SH-SY5Y (cell line): ENCODE data around the gene SPON2.

Source experiments
- GATA2 ChIP-seq: IDR thresholded peaks from 2 replicates; pipeline ENCODE4 v1.6.1; 2011; ENCODE audit warnings: mild to moderate bottlenecking, low read depth, low read length
- GATA3 ChIP-seq: IDR thresholded peaks from 2 replicates; pipeline ENCODE4 v1.6.1; 2011; ENCODE audit warnings: low read depth, mild to moderate bottlenecking, low read length, moderate library complexity

Gene SPON2

DNA sequence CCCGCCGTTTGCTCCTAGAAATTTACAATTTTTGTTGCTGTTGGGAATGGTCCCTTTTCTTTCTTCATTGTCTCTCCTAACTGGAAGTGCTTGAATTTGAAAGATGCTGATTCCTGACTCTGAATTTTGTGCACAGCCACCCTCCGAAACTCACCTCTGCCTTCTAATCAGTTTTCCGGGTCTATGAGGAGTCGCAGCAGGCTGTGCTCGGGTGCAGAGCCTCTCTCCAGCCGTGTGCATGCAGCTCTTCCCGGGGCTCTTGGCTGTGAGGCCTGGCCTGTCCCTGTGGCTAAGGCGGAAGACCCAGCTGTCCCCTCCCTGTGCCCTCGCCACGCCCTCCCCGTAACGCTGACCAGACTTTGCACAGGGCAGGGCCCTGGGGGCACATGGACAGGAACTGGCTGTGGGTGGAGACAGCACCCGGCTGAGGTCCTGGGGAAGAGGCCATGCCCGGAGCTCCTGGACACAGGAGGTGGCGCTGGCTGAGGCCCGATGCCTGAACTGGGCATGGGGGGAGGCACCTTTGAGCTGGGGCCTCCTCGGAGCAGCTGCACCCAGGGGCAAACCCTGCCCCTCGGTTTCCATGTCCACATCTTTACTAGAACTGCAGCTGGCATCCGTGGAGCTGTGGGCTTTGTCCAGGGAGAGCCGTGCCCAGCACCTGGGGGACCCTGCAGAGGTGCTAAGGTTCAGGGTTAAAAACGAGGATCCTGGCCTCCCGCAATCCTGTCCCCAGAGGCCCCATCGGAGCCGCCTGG, 32.6 kb upstream of the SPON2 start:
- TF ChIP-seq GATA3: no peak
- no peak for TF ChIP-seq GATA2

DNA sequence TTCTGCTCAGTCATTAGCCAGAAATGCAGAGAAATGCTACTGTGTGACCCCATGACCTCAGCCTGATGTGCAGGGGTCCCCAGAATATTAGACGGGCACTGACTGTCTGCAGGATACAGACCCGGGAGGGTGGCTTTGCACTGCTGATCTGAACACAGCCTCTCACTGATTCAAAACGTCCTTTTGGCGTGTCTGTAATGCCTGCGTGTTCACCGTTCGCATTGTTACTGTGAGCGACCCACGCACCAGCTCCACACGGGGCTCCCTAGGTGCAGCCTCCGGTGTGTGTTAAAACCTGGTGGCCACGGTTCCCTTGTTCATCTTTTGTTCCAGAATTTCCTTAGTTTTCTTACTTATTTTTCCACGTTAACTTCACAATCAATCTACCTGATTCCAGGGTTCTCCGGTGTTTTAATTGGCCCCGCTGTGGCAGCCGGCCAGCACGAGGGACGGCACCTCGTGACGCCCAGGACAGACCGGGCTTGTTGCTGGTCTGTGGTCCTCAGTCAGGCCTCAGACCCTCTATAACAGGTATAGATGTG, 32.0 kb upstream of the SPON2 start:
- TF ChIP-seq GATA3 (no peak), GATA2 (no peak)

DNA sequence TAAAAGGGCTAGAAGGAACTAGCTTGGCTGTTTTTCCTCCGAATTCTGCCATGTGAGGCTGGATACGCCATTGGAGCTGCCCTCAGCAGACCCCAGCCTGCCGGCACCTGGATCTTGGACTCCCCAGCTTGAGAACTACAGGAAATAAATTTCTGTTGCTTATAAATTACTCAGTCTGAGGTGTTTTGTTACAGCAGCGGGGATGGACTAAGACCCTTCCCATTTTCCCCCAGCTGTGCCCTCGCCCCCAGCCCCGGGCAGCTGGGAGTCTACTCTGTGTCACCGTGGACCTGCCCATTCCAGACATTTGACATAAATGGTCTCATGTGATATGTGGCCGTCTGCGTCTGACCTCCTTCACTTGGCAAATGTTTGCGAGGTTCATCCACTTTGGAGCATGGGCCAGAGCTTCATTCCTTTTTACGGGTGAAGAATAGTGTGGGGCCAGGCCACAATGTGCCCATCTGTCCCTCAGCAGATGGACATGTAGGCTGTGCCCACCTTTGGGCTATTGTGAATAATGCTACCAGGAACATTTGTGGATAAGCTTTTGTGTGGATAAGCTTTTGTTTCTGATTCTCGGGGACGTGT, 30.7 kb upstream of the SPON2 start:
- TF ChIP-seq GATA3 (no peak), GATA2 (no peak)

DNA sequence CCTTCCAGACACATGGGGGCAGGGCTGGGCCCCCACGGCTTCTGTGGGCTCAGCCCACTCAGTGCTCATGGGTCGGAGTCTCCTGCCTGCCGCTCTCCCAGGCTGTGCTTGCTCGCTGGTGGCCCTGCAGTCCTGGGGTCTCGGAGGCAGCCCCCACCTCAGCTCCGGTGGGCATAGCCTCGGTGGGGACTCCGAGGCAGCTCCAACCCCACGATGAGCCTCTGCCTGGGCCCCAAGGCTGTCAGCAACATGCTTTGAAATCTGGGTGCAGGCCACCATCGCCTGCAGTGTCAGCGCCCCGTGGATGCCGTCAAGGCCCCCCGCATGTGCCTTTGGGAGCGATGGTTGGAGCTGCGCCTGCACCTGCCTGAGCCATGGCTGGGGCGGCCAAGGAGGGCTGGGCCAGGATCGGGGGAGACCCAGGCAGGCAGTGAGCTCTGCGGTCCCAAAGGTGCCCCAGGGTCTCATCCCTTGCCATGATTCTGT, 30.2 kb upstream of the SPON2 start:
- TF ChIP-seq GATA2 (no peak), GATA3 (no peak)

DNA sequence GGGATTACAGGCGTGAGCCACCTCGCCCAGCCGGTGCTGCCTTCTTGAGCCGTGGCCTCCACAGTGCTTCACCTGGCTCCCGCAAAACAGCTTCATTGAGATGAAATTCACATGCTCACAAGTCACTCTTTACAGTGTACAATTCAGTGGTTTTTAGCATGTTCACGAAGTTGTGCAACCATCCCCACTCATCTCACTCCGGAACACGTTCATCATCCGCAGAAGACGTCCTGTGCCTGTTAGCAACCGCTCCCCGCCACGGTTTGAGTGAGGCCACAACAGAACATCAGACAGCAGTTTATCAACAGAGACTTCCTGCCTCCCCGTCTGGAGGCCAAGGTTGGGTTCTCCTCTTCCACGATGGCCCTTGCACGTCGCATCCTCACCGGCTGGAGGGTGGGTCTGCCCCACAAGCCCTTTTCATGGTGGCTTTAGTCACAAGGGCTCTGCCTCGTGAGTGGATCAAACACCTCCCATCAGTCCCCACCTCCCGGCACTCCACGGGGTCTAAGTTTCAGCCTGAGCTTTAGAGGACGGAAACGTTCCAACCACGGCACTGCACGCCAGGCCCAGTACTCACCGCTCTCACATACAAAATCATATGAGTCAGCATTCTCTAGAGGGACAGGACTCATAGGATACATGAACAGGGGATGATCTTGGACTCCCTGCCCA, 29.6 kb upstream of the SPON2 start:
- no peak for TF ChIP-seq GATA2
- no peak for TF ChIP-seq GATA3

DNA sequence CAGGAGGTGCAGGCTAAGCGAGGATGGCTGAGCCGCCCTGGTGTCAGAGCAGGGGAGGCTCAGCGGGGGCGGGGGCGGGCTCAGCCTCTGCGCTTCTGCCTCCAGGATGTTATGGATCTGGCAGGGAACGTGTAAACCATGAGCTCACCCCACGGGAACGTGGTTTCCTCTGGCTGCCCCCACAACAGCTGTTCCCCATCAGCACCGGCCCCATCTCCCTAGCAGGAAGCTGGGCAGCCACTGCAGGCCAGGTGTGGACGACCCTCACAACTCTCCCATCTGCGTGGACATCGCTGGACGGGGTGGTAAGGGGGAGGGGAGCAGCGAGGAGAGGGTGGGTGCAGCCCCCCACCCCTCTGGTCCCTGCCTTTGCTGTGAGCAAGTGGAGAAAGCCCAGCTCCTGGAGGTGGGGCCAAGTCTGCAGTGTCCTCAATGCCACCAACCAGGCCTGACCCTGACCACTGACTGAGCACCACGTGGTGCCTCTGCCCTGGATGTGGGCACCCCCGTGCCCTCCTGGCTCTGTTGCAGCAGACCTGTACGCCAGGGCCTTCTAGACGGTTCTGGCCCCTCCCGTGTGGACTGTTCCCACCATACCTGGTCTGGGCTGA, 28.1 kb upstream of the SPON2 start:
- no peak for TF ChIP-seq GATA3
- no peak for TF ChIP-seq GATA2

DNA sequence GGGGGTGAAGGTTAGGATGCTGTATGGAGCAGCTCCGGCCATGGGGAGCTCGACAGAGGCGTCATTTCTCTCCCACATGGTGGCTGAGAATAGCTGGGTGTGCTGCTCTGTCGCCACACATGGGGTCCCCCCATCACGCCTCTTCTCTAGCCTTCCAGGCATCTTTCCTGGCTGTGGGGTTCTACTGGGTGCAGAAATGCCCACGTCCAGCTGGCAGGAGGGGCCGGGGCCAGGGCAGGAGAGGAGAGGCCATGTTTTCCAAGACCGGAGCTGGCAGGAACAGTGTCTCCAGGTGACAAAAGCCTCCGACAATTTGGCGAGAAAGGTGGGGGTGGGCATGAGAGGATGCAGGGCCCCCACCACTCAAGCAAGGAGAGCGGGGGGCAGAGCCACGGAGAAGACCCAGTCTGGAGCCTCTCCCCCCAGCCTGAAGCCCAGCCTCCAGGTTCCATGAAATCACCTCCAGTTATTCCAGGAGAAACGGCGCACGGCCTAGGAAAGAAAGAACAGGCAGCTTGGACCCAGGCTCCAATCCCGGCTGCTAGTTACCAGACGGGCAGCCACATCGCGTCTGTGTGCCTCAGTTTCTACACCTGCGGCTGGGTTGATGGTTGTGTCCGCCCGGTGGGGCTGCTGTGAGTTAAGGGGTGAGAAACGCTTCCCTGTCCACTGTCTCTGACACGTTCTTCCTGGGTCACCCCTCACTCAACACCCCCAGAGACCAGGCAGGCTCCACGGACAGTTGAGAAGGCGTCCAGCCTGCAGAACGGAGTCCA, 27.4 kb upstream of the SPON2 start:
- TF ChIP-seq GATA3: no peak
- TF ChIP-seq GATA2: no peak

DNA sequence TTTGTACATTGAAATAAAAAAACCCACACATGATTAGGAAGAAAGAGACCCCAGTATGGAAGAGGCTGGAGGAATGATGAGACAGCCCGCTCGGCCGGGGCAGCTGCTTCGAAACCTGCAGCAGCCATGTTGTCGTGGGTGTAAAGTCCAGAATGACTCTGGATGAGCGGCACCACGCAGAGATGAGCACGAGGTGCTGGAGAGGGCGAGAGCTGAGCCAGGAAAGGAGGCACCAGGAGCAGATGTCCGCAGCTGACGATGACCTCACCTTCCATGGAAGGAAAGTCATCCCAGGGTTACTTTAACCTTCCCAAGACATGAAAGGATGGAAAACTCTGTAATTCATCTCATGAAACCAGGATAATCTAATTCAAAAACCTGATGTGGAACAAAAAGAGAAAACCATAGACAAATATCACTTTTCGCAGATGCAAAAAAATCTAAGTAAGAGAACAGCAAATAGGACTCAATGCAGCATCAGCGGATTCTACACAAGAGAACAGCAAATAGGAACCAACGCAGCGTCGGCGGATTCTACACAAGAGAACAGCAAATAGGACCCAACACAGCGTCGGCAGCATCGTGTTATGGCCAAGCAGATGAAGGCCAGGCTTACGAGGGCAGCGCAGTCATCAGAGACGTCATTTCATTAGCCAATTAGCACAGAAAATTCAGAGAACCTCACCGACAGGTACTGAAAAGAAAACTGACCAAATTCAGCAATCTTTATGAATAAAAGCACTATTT, 25.9 kb upstream of the SPON2 start:
- no peak for TF ChIP-seq GATA2

DNA sequence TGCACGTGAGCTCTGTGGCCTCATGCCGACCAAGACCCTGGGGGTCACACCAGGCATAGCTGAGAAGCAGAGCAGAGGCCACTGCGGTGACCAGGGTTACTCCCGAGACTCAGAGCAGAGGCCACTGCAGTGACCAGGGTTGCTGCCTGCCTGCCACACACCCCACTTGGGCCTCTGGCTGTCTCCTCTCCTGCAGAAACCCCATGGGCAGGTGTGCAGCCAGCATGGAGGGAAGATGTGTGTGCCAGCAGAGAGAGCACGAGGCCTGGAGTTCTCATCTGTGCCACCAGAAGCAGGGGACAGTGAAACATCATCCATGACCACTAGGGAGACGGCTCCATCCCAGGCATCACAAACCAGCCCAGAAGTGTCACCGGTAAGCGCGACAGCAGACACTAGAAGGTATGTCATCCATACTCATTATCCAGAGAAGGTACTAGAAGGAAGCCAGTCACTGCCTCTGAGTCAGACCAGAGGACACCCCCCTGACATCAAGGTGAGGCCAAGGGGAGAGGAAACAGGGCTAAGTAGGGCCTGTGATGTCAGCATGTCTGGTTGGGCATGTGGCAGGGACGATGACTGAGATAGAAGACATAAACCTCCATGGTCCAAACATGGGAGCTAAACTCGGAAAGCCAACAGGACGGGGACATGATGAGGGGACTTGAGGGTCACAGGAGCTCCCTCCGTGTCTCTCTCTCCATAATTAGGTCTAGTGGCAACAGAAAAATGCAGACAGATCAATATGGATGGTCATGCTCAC, 24.2 kb upstream of the SPON2 start:
- TF ChIP-seq GATA2 (no peak), GATA3 (no peak)

DNA sequence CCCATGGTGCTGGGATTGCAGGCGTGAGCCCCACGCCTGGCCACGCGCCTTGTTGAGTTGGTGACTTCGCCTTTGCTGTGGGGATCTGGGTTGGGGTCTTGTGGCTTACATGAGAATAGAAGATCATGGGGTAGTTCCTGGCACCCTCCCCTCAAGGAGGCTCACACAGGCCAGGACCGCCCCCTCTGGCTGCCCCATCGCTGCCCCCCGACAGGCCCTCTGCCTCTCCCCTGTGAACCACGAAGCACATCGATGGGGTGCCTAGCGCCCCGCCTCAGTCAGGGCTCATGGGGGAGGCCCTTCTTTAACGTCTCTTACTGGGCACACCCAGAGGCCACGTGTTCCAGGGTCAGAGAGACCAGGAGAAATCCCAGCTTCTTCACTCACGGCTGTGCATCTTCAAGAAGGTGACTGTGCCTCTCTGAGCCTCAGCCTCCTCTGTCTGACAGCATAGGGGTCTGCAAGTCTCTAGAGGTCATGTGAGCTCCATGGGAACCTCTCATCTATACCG, 23.6 kb upstream of the SPON2 start:
- TF ChIP-seq GATA3 (no peak), GATA2 (no peak)

DNA sequence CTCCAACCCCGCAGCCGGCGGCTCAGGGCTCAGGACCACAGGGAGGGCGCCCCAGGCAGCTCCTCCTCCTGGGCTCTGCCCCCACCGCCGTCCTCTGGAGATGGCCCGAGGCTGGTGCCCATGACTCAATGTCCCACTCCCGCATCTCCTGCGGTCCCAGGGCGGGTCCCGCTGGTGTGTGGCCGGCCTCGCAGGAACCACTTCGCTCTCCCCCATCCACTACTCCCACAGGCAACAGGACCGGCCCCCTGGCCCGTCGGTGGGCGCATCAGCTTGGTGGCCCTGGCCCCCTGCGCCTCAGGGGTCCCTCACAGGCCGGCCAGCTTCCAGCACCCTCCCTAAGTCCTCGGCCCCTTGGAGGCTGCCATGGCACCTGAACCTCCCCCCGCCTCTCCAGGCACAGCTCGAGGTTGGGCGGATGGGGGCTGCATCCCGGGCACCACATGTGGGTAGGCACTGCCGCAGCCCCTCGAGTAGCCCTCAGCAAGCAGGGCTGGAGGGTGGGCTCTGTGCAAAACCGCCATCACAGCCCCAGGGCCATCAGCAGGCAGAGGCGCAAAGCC, 22.8 kb upstream of the SPON2 start:
- TF ChIP-seq GATA2: no peak
- no peak for TF ChIP-seq GATA3
